Endodermal cell (in vitro differentiated cells): ENCODE data around the gene TBC1D20. TPM values are rescaled to one million over a fixed set of nuclear protein-coding genes. Genes with fewer than 3 reads are reported as not detected.

Source experiments
- DNase-seq: peaks from one replicate; pipeline ENCODE4 v3.0.0-alpha.2; 2017
- H3K27ac ChIP-seq: 2 replicates; pipeline ENCODE4 v1.5.1; 2013; ENCODE audit warnings: mild to moderate bottlenecking, low read depth, low read length, moderate library complexity
- H3K27me3 ChIP-seq: 2 replicates; pipeline ENCODE4 v1.6.1; 2013; ENCODE audit warnings: mild to moderate bottlenecking, low read length, moderate library complexity; ENCODE audit not compliant: insufficient read depth, control insufficient read depth, poor library complexity, severe bottlenecking
- H3K36me3 ChIP-seq: 2 replicates; pipeline ENCODE4 v1.7.0; 2013; ENCODE audit warnings: mild to moderate bottlenecking, low read length, moderate library complexity; ENCODE audit not compliant: control insufficient read depth, insufficient read depth
- H3K4me1 ChIP-seq: one replicate; pipeline ENCODE4 v1.7.0; 2013; ENCODE audit warnings: low read length; ENCODE audit not compliant: control insufficient read depth, insufficient read depth
- H3K4me3 ChIP-seq: 2 replicates; pipeline ENCODE4 v1.5.1; 2013; ENCODE audit warnings: mild to moderate bottlenecking, low read length, moderate library complexity
- H3K9ac ChIP-seq: 2 replicates; pipeline ENCODE4 v1.6.1; 2013; ENCODE audit warnings: mild to moderate bottlenecking, low read length, moderate library complexity; ENCODE audit not compliant: poor library complexity, severe bottlenecking; ENCODE audit errors: extremely low read depth
- H3K9me3 ChIP-seq: 2 replicates; pipeline ENCODE4 v1.6.1; 2013; ENCODE audit warnings: mild to moderate bottlenecking, low read length, moderate library complexity; ENCODE audit not compliant: control insufficient read depth
- H3K27ac Mint-ChIP-seq: 2 replicates; pipeline ENCODE4 v1.8.0; 2020; ENCODE audit warnings: mixed read lengths
- H3K27me3 Mint-ChIP-seq: 2 replicates; pipeline ENCODE4 v1.8.0; 2021; ENCODE audit warnings: mild to moderate bottlenecking, mixed read lengths; ENCODE audit not compliant: insufficient read depth
- H3K36me3 Mint-ChIP-seq: 2 replicates; pipeline ENCODE4 v1.8.0; 2020; ENCODE audit warnings: low read depth, mixed read lengths
- H3K4me1 Mint-ChIP-seq: 2 replicates; pipeline ENCODE4 v1.8.0; 2020; ENCODE audit warnings: mixed read lengths
- H3K4me3 Mint-ChIP-seq: 2 replicates; pipeline ENCODE4 v1.8.0; 2020; ENCODE audit warnings: mild to moderate bottlenecking, moderate library complexity, mixed read lengths
- H3K9me3 Mint-ChIP-seq: 2 replicates; pipeline ENCODE4 v1.8.0; 2020; ENCODE audit warnings: mild to moderate bottlenecking, mixed read lengths
- WGBS, 2 experiments: methylation state at CpG; one replicate each; pipeline versions ENCODE4 v1.1.5 to v1.1.7; 2013; ENCODE audit warnings: missing lambda C conversion rate in 2 of 2, mixed read lengths in 1 of 2; ENCODE audit not compliant: insufficient coverage in 1 of 2, insufficient read length in 1 of 2; 5-methylcytosine and 5-hydroxymethylcytosine counted together
- total RNA-seq, 2 donors: library from RNA; stranded (reverse); fragmentation: NEBNext Ultra II Directional in 1 of 2; extraction: Animal tissue kit (Norgen Biotek cat#: 25700) in 1 of 2; gene quantifications; 2 replicates in 1 of 2; 3 replicates in 1 of 2; pipeline ENCODE4 v1.2.1, GENCODE V29; 2021
- TF ChIP-seq, protein P1 (sequence below): fragments of 200-600 bp; sonication (generic); conservative IDR thresholded peaks from 2 replicates; pipeline ENCODE4 v1.5.0; 2021; ENCODE audit warnings: antibody characterized with exemption, mild to moderate bottlenecking

TBC1D20 gene
- total RNA-seq, 2 donors from 2014 or later, result 24.9 to 28.0 TPM

DNA sequence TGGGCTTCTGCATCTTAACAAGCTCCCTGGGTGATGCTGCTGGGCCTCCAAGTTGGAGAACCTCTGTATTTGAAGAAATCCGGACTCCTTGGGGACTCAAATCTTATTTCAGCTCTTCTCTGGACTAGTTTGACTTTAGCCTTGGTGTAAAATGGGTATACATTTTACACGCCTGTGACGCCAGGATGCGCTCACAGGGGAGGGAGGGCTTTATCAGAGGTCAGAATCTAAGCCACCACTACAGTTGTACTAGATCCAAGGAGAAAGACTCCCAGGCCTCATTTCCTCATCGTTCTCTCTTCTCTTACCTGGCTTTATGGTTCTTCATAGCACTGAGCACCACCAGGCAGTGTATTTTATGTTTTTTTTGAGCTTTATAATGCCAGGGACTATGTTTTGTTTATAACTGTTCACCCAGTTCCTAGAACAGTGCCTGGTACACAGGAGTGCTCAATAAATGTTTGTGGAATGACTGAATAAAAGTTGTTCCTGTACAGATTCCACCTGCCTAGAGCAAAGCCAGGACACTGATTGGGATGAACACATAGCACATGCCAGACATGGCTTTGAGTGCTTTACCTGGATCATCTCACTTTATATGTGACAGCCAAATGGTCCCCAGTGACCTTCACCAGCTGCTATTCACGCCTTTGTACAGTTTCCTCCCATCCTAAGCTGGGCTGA, 59.3 kb downstream of the TBC1D20 start:
- no peaks in the 10 kb centered on the region for H3K27me3 ChIP-seq
- peaks cover 10% of the 10 kb centered on the region for H3K9me3 ChIP-seq
- Mint-ChIP-seq H3K4me3 (no peak overlapping the region), H3K9me3 (peaks cover 7% of the 10 kb centered on the region), H3K27ac (no peak overlapping the region), H3K27me3 (peaks cover 4% of the 10 kb centered on the region), H3K36me3 (no peaks in the 10 kb centered on the region), H3K4me1 (no peaks in the 10 kb centered on the region)
- no peak overlapping the region for H3K9ac ChIP-seq
- no peak for DNase-seq
- no peak overlapping the region for H3K4me3 ChIP-seq
- H3K4me1 ChIP-seq, result no peaks in the 10 kb centered on the region
- no peak overlapping the region for H3K27ac ChIP-seq
- WGBS, 2 experiments, result 80 to 85% methylated on average over 3 to 6 of the region's 6 CpGs
- TF ChIP-seq, protein P1, sequence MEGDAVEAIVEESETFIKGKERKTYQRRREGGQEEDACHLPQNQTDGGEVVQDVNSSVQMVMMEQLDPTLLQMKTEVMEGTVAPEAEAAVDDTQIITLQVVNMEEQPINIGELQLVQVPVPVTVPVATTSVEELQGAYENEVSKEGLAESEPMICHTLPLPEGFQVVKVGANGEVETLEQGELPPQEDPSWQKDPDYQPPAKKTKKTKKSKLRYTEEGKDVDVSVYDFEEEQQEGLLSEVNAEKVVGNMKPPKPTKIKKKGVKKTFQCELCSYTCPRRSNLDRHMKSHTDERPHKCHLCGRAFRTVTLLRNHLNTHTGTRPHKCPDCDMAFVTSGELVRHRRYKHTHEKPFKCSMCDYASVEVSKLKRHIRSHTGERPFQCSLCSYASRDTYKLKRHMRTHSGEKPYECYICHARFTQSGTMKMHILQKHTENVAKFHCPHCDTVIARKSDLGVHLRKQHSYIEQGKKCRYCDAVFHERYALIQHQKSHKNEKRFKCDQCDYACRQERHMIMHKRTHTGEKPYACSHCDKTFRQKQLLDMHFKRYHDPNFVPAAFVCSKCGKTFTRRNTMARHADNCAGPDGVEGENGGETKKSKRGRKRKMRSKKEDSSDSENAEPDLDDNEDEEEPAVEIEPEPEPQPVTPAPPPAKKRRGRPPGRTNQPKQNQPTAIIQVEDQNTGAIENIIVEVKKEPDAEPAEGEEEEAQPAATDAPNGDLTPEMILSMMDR, result no peak
- no peaks in the 10 kb centered on the region for H3K36me3 ChIP-seq

DNA sequence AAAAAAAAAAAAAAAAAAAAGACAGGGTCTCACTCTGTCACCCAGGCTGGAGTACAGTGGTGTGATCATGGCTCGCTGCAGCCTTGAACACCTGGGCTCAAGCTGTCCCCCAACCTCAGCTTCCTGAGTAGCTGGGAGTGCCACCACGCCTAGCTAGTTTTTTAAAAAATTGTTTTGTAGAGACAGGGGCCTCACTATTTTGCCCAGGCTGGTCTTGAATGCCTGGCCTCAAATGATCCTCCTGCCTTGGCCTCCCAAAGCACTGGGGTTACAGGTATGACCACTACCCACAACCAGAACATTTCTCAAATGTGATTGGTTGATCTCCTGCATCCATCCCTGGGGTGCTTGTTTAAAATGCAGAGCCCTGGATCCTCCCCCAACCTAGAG, 59.8 kb downstream of the TBC1D20 start:
- no peak overlapping the region for H3K27ac Mint-ChIP-seq
- H3K9me3 Mint-ChIP-seq, result peaks cover 7% of the 10 kb centered on the region
- WGBS, 2 experiments, result 83 to 100% methylated on average over 1 to 2 of the region's 2 CpGs

DNA sequence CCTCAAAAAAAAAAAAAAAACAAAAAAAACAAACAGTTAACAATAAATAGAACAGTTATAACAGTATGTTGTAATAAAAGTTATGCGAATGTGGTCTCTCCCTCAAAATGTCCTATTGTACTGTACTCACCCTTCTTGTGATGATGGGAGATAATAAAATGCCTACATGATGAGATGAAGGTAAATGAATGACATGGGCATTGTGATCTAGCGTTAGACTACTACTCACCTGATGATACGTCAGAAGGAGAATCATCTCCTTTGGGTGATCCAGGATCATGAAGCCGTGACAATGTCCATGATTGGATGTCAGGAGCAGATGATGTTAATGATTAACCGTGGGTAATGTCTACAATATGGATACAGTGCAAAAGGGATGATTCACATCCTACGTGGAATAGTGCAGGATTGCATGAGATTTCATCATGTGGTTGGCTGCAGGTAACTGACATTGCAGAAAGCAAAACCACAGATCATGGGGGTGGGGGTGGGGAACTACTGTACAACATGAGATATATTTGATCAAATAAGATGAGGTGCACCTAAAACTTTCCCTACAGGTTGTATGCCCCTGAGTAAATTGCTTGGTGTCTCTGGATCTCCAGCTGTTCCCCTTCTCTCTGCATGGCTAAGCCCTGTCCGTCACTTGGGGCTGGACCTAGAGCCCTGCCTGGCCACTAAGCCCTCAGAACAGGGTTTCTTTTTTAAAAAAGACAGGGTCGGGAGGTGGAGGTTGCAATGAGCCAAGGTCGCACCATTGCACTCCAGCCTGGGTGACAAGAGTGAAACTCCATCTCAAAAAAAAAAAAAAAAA, 60.4 kb downstream of the TBC1D20 start:
- WGBS, 2 experiments, result 94 to 100% methylated on average over 5 to 8 of the region's 9 CpGs
- Histone ChIP-seq H3K36me3 (no peaks in the 10 kb centered on the region), H3K9me3 (peaks cover 10% of the 10 kb centered on the region), H3K27ac (no peak overlapping the region), H3K27me3 (no peaks in the 10 kb centered on the region), H3K9ac (no peak overlapping the region), H3K4me3 (no peak overlapping the region), H3K4me1 (no peaks in the 10 kb centered on the region)
- DNase-seq, result no peak
- H3K4me3 Mint-ChIP-seq, result no peak overlapping the region
- H3K36me3 Mint-ChIP-seq, result no peaks in the 10 kb centered on the region
- H3K27ac Mint-ChIP-seq, result no peak overlapping the region
- H3K9me3 Mint-ChIP-seq, result peaks cover 7% of the 10 kb centered on the region
- TF ChIP-seq, protein P1, result no peak
- peaks cover 4% of the 10 kb centered on the region for H3K27me3 Mint-ChIP-seq
- H3K4me1 Mint-ChIP-seq, result no peaks in the 10 kb centered on the region

More for the DNA sequence above, 59.8 kb downstream of the TBC1D20 start:
- H3K27ac ChIP-seq, result no peak overlapping the region
- Mint-ChIP-seq H3K4me1 (no peaks in the 10 kb centered on the region), H3K27me3 (peaks cover 4% of the 10 kb centered on the region), H3K36me3 (no peaks in the 10 kb centered on the region), H3K4me3 (no peak overlapping the region)
- no peak for DNase-seq
- H3K36me3 ChIP-seq, result no peaks in the 10 kb centered on the region
- no peaks in the 10 kb centered on the region for H3K27me3 ChIP-seq
- TF ChIP-seq, protein P1, result no peak
- H3K4me3 ChIP-seq, result no peak overlapping the region
- peaks cover 10% of the 10 kb centered on the region for H3K9me3 ChIP-seq
- H3K9ac ChIP-seq, result no peak overlapping the region
- no peaks in the 10 kb centered on the region for H3K4me1 ChIP-seq
